H9 (cell line): ENCODE data around the gene FUT8. TPM values are rescaled to one million over a fixed set of nuclear protein-coding genes. Genes with fewer than 3 reads are reported as not detected.

Source experiments
- DNase-seq: peaks from one replicate; pipeline ENCODE4 v3.0.0-alpha.2; 2017
- H2AFZ ChIP-seq: one replicate; pipeline ENCODE4 v1.6.1; 2013; ENCODE audit warnings: mild to moderate bottlenecking, low read length, control low read depth, moderate library complexity
- H2AK5ac ChIP-seq: 2 replicates; pipeline ENCODE4 v1.6.1; 2013; ENCODE audit warnings: low read length, control low read depth, mixed read lengths; ENCODE audit not compliant: insufficient read length
- H2BK120ac ChIP-seq: one replicate; pipeline ENCODE4 v1.6.1; 2013; ENCODE audit warnings: low read depth, mild to moderate bottlenecking, low read length, control low read depth, inconsistent platforms; ENCODE audit not compliant: poor library complexity, severe bottlenecking
- H2BK12ac ChIP-seq: 2 replicates; pipeline ENCODE4 v1.6.1; 2013; ENCODE audit warnings: low read length, control low read depth, mixed read lengths, low read depth; ENCODE audit not compliant: insufficient read length
- H2BK15ac ChIP-seq: 2 replicates; pipeline ENCODE4 v1.6.1; 2013; ENCODE audit warnings: low read depth, low read length, control low read depth
- H2BK20ac ChIP-seq: one replicate; pipeline ENCODE4 v1.6.1; 2013; ENCODE audit warnings: low read depth, mild to moderate bottlenecking, low read length, control low read depth, inconsistent platforms; ENCODE audit not compliant: poor library complexity, severe bottlenecking
- H2BK5ac ChIP-seq: 2 replicates; pipeline ENCODE4 v1.6.1; 2013; ENCODE audit warnings: low read length, control low read depth, mixed read lengths; ENCODE audit not compliant: insufficient read length
- H3K14ac ChIP-seq: 2 replicates; pipeline ENCODE4 v1.6.1; 2013; ENCODE audit warnings: low read length, control low read depth; ENCODE audit not compliant: insufficient read depth
- H3K18ac ChIP-seq: 2 replicates; pipeline ENCODE4 v1.6.1; 2013; ENCODE audit warnings: low read depth, mild to moderate bottlenecking, mixed read lengths, low read length, control low read depth; ENCODE audit not compliant: insufficient read length
- H3K23ac ChIP-seq: 2 replicates; pipeline ENCODE4 v1.6.1; 2013; ENCODE audit warnings: low read length, control low read depth, mixed read lengths, low read depth; ENCODE audit not compliant: insufficient read length
- H3K23me2 ChIP-seq: 2 replicates; pipeline ENCODE4 v1.6.1; 2013; ENCODE audit warnings: low read depth, mild to moderate bottlenecking, mixed read lengths, low read length, control low read depth; ENCODE audit not compliant: insufficient read length, poor library complexity, severe bottlenecking
- H3K27ac ChIP-seq: 2 replicates; pipeline ENCODE4 v1.5.1; 2013; ENCODE audit warnings: low read length, control low read depth, mixed read lengths, low read depth; ENCODE audit not compliant: insufficient read length
- H3K27me3 ChIP-seq: 2 replicates; pipeline ENCODE4 v1.6.1; 2013; ENCODE audit warnings: low read length, control low read depth, inconsistent platforms; ENCODE audit not compliant: insufficient read depth
- H3K4ac ChIP-seq: 2 replicates; pipeline ENCODE4 v1.6.1; 2013; ENCODE audit warnings: low read depth, mild to moderate bottlenecking, control low read depth, inconsistent platforms, low read length, moderate library complexity
- H3K4me1 ChIP-seq: 2 replicates; pipeline ENCODE4 v1.6.1; 2013; ENCODE audit warnings: low read length, control low read depth, inconsistent platforms; ENCODE audit not compliant: insufficient read depth
- H3K4me2 ChIP-seq: 2 replicates; pipeline ENCODE4 v1.6.1; 2013; ENCODE audit warnings: low read length, control low read depth, mixed read lengths; ENCODE audit not compliant: insufficient read length, insufficient read depth
- H3K56ac ChIP-seq: 2 replicates; pipeline ENCODE4 v1.6.1; 2013; ENCODE audit warnings: low read depth, mild to moderate bottlenecking, mixed read lengths, low read length, control low read depth; ENCODE audit not compliant: insufficient read length
- H3K79me1 ChIP-seq: 2 replicates; pipeline ENCODE4 v1.6.1; 2013; ENCODE audit warnings: low read depth, mild to moderate bottlenecking, moderate library complexity, low read length, control low read depth, inconsistent platforms; ENCODE audit not compliant: insufficient read depth, poor library complexity, severe bottlenecking
- H3K79me2 ChIP-seq: 2 replicates; pipeline ENCODE4 v1.6.1; 2013; ENCODE audit warnings: low read length, control low read depth, inconsistent platforms; ENCODE audit not compliant: insufficient read depth
- H3K9ac ChIP-seq: 2 replicates; pipeline ENCODE4 v1.6.1; 2013; ENCODE audit warnings: low read length, control low read depth, mixed read lengths; ENCODE audit not compliant: insufficient read length; ENCODE audit errors: extremely low read depth
- H3K9me3 ChIP-seq: one replicate; pipeline ENCODE4 v1.6.1; 2013; ENCODE audit warnings: low read depth, low read length, inconsistent platforms; ENCODE audit not compliant: control insufficient read depth
- H3T11ph ChIP-seq: one replicate; pipeline ENCODE4 v1.6.1; 2013; ENCODE audit warnings: mild to moderate bottlenecking, low read length, control low read depth, inconsistent platforms
- H4K20me1 ChIP-seq: one replicate; pipeline ENCODE4 v1.6.1; 2013; ENCODE audit not compliant: control insufficient read depth, insufficient read length, insufficient read depth
- H4K5ac ChIP-seq: 2 replicates; pipeline ENCODE4 v1.6.1; 2013; ENCODE audit warnings: low read depth, mild to moderate bottlenecking, mixed read lengths, low read length, control low read depth; ENCODE audit not compliant: insufficient read length
- H4K8ac ChIP-seq: replicated peaks from 2 replicates; pipeline ENCODE4 v1.6.1; 2013; ENCODE audit warnings: low read length, control low read depth, mixed read lengths, low read depth; ENCODE audit not compliant: insufficient read length
- H4K91ac ChIP-seq: 2 replicates; pipeline ENCODE4 v1.6.1; 2013; ENCODE audit warnings: low read depth, mild to moderate bottlenecking, moderate library complexity, mixed read lengths, low read length, control low read depth; ENCODE audit not compliant: insufficient read length
- H3K27ac Mint-ChIP-seq, 3 experiments: 2 replicates in 2 of 3; 3 replicates in 1 of 3; pipeline ENCODE4 v1.8.0; 2020 to 2021; ENCODE audit warnings: mixed read lengths in 3 of 3, mild to moderate bottlenecking in 1 of 3, moderate library complexity in 1 of 3
- H3K27me3 Mint-ChIP-seq: 2 replicates; pipeline ENCODE4 v1.8.0; 2021; ENCODE audit warnings: low read depth, mild to moderate bottlenecking, moderate library complexity, mixed read lengths
- H3K36me3 Mint-ChIP-seq, 3 experiments: 2 replicates in 2 of 3; 3 replicates in 1 of 3; pipeline ENCODE4 v1.8.0; 2020 to 2021; ENCODE audit warnings: low read depth in 3 of 3, mixed read lengths in 3 of 3; ENCODE audit not compliant: insufficient read depth in 1 of 3
- H3K4me1 Mint-ChIP-seq, 2 experiments: 2 replicates each; pipeline ENCODE4 v1.8.0; 2020; ENCODE audit warnings: mixed read lengths in 2 of 2
- H3K4me3 Mint-ChIP-seq, 2 experiments: 2 replicates in 1 of 2; 3 replicates in 1 of 2; pipeline ENCODE4 v1.8.0; 2020 to 2021; ENCODE audit warnings: mild to moderate bottlenecking in 2 of 2, mixed read lengths in 2 of 2, moderate library complexity in 1 of 2
- H3K9me3 Mint-ChIP-seq, 2 experiments: 2 replicates in 1 of 2; 3 replicates in 1 of 2; pipeline ENCODE4 v1.8.0; 2020; ENCODE audit warnings: mild to moderate bottlenecking in 2 of 2, mixed read lengths in 2 of 2, moderate library complexity in 1 of 2
- WGBS: extraction: QIAGEN DNeasy Blood & Tissue Kit; methylation state at CpG from one replicate; pipeline ENCODE4 v1.1.7; 2013; ENCODE audit warnings: missing lambda C conversion rate, low lambda C conversion rate, mixed read lengths; ENCODE audit not compliant: insufficient read length; ENCODE audit errors: extremely low coverage; 5-methylcytosine and 5-hydroxymethylcytosine counted together
- total RNA-seq: library from RNA; stranded (reverse); gene quantifications from 2 replicates; pipeline ENCODE4 v1.2.1, GENCODE V29; 2021
- TF ChIP-seq, protein P1 (sequence below): fragments of 200-600 bp; sonication (generic); conservative IDR thresholded peaks from 3 replicates; pipeline ENCODE4 v1.8.0; 2021; ENCODE audit warnings: antibody characterized with exemption, mild to moderate bottlenecking

The FUT8 gene
- total RNA-seq, 1 experiment from 2014 or later = 44.3 TPM

DNA sequence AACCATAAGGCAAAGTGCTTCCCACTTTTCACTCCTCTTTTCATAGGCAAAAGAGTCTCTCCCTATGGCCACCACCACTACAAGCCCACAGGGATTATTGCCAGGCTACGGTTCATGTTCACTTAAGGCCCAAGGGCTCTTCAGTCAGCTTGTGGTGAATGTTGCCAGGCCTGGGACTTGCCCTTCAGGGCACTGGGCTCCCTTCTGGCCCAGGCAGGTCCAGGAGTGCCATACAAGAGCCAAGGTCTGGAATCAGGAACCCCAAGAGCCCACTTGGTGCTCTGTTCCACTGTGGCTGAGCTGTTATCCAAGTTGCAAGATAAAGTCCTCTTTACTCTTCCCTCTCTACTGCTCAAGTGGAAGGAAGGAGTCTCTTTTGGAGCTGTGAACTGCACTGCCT is 307.6 kb downstream of the FUT8 start:
- H2BK120ac ChIP-seq = no peak overlapping the region
- H4K8ac ChIP-seq = no peak overlapping the region
- no peak overlapping the region for H2BK20ac ChIP-seq
- no peak overlapping the region for H3K4ac ChIP-seq
- no peak overlapping the region; a peak in 1 of 7 replicates for H3K27ac Mint-ChIP-seq
- peaks cover 38 to 40% of the 10 kb centered on the region in 2 experiments for H3K9me3 Mint-ChIP-seq
- H3K79me2 ChIP-seq = no peaks in the 10 kb centered on the region
- H2BK12ac ChIP-seq = no peak overlapping the region
- peaks cover 33 to 40% (median 37%) of the 10 kb centered on the region in 3 experiments for H3K36me3 Mint-ChIP-seq
- H3K4me1 ChIP-seq = no peaks in the 10 kb centered on the region
- no peaks in the 10 kb centered on the region for H3K79me1 ChIP-seq
- no peak overlapping the region for H3K23ac ChIP-seq
- no peak overlapping the region for H3K4me2 ChIP-seq
- H3K9ac ChIP-seq = no peak overlapping the region
- no peak overlapping the region for H2BK5ac ChIP-seq
- H3K9me3 ChIP-seq = peaks cover 6% of the 10 kb centered on the region
- no peaks in the 10 kb centered on the region for H3K4me1 Mint-ChIP-seq
- no peak overlapping the region for H3K18ac ChIP-seq
- H3K27me3 Mint-ChIP-seq = peaks cover 5% of the 10 kb centered on the region; the same call in 1 of the 2 replicates
- H2BK15ac ChIP-seq = no peak overlapping the region
- H2AFZ ChIP-seq = no peak overlapping the region
- H4K20me1 ChIP-seq = no peaks in the 10 kb centered on the region
- no CpG with 5 or more reads among the region's 1 CpG for WGBS
- no peaks in the 10 kb centered on the region for H3K27me3 ChIP-seq
- no peak overlapping the region for H3K14ac ChIP-seq
- no peak overlapping the region for H3K56ac ChIP-seq
- H3K4me3 Mint-ChIP-seq = no peak overlapping the region
- no peak overlapping the region for H3K27ac ChIP-seq
- TF ChIP-seq, protein P1, sequence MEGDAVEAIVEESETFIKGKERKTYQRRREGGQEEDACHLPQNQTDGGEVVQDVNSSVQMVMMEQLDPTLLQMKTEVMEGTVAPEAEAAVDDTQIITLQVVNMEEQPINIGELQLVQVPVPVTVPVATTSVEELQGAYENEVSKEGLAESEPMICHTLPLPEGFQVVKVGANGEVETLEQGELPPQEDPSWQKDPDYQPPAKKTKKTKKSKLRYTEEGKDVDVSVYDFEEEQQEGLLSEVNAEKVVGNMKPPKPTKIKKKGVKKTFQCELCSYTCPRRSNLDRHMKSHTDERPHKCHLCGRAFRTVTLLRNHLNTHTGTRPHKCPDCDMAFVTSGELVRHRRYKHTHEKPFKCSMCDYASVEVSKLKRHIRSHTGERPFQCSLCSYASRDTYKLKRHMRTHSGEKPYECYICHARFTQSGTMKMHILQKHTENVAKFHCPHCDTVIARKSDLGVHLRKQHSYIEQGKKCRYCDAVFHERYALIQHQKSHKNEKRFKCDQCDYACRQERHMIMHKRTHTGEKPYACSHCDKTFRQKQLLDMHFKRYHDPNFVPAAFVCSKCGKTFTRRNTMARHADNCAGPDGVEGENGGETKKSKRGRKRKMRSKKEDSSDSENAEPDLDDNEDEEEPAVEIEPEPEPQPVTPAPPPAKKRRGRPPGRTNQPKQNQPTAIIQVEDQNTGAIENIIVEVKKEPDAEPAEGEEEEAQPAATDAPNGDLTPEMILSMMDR = no peak
- H3K23me2 ChIP-seq = no peaks in the 10 kb centered on the region
- no peak overlapping the region for H4K5ac ChIP-seq
- H4K91ac ChIP-seq = no peak overlapping the region
- no peak overlapping the region for H2AK5ac ChIP-seq
- DNase-seq = no peak
- no peak overlapping the region for H3T11ph ChIP-seq
